Astrocyte of the cerebellum (primary cell): ENCODE results near the gene ANKRD7.
A peak's percentile ranks its signal among the peaks of the same experiment; 100 is the strongest.

Source experiments
- DNase-seq: peaks from one replicate; pipeline ENCODE4 v3.0.0-alpha.2; 2011; ENCODE audit warnings: low read depth
- H3K4me3 ChIP-seq: 2 replicates; pipeline ENCODE4 v1.5.1; 2011; ENCODE audit warnings: mild to moderate bottlenecking, low read depth, low read length, moderate library complexity
- in situ Hi-C: cut with HindIII; loops from 2 replicates; pipeline ENCODE4 v1.10.0; 2017; ENCODE audit warnings: low sequenced_read_pairs
- TF ChIP-seq, protein P1 (sequence below): IDR thresholded peaks from 2 replicates; pipeline ENCODE4 v1.5.1; 2012; ENCODE audit warnings: low read length, low read depth, moderate library complexity, mild to moderate bottlenecking; ENCODE audit errors: missing control alignments

The ANKRD7 gene

DNA sequence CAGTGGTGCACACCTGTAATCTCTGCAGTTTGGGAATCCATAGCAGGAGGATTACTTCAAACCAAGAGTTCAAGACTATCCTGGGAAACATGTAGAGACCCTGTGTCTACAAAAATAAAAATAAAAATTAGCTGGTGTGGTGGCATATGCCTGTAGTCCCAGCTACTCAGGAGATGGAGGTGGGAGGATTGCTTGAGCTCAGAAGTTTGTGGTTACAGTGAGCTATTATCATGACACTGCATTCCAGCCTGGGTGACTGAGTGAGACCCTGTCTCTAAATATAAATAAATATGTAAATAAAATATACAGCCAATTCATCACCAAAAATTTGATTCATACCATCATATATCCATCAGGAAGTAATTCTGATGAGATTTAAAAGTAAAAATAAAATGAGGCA lies 60.9 kb downstream of the ANKRD7 start:
- DNase-seq, result no peak
- in situ Hi-C loops, result no loop called here
- TF ChIP-seq, protein P1, sequence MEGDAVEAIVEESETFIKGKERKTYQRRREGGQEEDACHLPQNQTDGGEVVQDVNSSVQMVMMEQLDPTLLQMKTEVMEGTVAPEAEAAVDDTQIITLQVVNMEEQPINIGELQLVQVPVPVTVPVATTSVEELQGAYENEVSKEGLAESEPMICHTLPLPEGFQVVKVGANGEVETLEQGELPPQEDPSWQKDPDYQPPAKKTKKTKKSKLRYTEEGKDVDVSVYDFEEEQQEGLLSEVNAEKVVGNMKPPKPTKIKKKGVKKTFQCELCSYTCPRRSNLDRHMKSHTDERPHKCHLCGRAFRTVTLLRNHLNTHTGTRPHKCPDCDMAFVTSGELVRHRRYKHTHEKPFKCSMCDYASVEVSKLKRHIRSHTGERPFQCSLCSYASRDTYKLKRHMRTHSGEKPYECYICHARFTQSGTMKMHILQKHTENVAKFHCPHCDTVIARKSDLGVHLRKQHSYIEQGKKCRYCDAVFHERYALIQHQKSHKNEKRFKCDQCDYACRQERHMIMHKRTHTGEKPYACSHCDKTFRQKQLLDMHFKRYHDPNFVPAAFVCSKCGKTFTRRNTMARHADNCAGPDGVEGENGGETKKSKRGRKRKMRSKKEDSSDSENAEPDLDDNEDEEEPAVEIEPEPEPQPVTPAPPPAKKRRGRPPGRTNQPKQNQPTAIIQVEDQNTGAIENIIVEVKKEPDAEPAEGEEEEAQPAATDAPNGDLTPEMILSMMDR, result no peak
- H3K4me3 ChIP-seq, result no peak overlapping the region

DNA sequence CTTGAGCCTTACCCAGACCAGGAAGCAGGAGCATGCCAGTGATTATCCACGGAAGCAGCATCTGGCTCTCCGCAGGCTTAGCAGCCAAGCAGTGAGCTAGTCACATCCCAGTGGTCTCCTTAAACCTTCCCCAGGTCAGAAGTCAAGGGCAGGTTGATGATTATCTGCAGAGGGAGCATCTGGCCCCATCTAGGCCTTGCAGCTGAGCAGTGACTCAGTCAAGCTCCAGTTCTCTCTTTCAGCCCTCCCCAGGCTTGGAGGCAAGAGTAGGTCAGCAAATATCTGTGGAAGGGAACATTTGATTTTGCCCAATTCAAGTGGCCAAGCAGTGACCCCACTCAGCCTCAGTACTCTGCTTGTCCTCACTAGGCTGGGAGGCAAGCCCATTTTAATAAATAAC lies 61.6 kb downstream of the ANKRD7 start:
- TF ChIP-seq, protein P1, result no peak
- H3K4me3 ChIP-seq, result no peak overlapping the region
- in situ Hi-C loops, result no loop called here
- no peak for DNase-seq

DNA sequence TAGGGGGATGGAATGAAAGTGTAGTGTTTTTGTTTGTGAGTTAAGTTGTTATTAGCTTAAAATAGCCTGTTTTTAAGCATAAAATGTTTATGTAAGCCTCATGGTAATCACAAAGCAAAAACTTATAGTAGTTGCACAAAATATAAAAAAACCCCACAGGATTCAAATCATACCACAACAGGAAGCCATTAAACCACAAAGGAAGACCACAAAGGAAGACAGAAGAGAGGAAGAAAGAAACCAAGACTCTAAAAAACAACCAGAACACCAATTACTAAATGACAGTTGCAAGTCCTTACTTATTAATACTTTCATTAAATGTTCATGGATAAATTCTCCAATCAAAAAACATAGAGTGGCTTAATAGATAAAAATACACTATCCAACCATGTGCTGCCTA lies 63.6 kb downstream of the ANKRD7 start:
- DNase-seq, result peak; percentile 13
- TF ChIP-seq, protein P1, result no peak
- in situ Hi-C loops, result no loop called here
- no peak overlapping the region for H3K4me3 ChIP-seq

DNA sequence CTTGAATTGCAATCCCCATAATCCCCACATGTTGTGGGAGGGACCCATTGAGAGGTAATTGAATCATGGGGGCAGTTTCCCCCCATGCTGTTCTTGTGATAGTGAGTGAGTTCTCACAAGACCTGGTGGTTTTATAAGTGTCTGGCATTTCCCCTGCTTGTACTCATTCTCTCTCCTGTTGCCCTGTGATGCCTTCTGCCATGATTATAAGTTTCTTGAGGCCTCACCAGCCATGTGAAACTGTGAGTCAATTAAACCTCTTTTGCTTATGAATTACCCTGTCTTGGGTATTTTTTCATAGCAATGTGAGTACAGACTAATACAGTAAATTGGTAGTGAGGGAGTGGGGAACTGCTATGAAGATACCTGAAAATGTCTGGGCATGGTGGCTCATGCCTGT lies 65.0 kb downstream of the ANKRD7 start:
- TF ChIP-seq, protein P1, result no peak
- in situ Hi-C loops, result no loop called here
- no peak overlapping the region for H3K4me3 ChIP-seq
- no peak for DNase-seq
